Amygdala (tissue), 56 donors: ENCODE results near the gene BPIFB2.
A peak's percentile ranks its signal among the peaks of the same experiment; 100 is the strongest.
"Not testable (repeated sequence)": the region's sequence is repeated elsewhere in the genome, so short reads cannot be mapped to it uniquely, and the experiment has no call there.

ENCODE experiments used
- DNase-seq, 56 donors: peaks; one replicate each; lab custom pipeline; 2025; lab: John Stamatoyannopoulos, UW

Gene BPIFB2

DNA sequence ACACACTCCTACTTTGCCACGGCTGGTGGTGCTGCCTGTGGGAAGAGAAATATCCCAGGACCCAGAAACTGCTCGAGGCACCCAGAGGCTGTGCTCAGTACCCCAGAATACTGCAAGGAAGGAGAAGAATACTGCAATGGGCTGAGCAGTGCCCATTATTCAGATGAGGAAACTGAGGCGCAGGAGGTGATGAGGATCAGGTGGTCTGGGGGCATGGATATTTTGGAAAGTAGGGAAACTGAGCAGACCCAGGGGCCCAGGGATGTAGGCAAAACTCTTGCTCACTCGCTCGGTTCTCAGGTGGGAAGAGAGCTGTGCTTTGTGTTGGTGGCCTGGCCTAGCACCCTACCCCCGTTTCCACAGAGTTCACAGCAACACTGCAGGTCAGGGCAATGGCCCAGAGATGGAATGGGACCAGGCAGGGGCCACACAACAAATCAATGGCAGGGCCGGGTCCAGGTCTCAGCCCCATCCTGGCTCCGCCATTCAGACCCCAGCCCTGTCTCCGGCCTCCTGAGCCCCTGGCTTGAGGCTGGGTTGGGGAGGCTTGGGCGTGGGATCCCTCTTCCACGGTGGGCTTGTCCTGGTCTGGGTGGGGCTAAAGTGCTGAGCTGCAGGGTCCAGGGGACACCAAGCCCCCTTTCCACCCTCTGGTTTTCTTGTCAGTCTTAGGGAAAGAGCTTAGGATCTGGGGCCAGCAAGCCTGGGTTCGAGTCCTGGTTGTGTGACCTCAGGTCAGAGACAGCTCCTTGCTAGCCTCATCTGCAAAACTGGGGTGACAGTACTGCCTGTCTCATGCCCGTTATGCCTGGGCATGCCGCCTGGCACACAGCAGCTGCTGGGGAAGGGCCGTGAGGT, 37.2 kb upstream of the BPIFB2 start:
- no peak for DNase-seq

DNA sequence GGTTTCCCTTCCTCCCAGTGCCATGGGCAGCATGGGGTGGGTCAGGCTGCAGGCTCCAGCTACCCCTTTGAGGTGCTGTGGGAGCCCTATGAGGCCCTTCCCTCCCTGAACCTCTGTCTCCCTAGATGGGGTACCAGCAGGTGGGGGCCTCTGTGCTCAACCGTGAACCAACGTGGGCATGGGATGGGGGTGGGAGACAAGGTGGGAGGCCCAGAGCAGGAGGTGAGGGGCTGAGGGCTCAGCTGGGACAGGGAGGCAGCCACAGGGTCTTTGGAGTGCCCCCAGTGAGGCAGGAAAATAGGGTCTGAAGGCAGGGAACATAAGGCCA, 36.6 kb upstream of the BPIFB2 start:
- DNase-seq, result no peak

DNA sequence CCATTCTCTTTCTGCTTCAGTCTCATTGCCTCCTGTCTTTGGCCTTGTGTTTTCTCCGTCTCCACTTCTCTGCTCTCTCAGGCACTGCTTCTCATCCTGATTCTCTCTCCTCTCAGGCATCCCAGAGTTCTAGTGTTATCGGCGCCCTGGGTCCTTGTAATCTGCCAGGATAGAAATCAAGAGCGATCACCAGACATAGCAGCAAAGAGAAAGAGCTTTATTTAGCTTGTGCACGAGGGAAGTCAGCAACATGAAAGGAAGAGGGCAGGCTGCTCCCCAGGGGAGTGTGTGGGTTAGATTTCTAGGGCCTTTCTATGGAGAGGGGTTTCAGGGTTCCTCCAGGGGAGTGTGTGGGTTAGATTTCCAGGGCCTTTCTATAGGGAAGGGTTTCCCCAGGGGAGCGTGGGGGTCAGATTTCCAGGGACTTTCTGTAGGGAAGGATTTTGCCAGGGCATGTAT, 35.8 kb upstream of the BPIFB2 start:
- DNase-seq, result no peak

DNA sequence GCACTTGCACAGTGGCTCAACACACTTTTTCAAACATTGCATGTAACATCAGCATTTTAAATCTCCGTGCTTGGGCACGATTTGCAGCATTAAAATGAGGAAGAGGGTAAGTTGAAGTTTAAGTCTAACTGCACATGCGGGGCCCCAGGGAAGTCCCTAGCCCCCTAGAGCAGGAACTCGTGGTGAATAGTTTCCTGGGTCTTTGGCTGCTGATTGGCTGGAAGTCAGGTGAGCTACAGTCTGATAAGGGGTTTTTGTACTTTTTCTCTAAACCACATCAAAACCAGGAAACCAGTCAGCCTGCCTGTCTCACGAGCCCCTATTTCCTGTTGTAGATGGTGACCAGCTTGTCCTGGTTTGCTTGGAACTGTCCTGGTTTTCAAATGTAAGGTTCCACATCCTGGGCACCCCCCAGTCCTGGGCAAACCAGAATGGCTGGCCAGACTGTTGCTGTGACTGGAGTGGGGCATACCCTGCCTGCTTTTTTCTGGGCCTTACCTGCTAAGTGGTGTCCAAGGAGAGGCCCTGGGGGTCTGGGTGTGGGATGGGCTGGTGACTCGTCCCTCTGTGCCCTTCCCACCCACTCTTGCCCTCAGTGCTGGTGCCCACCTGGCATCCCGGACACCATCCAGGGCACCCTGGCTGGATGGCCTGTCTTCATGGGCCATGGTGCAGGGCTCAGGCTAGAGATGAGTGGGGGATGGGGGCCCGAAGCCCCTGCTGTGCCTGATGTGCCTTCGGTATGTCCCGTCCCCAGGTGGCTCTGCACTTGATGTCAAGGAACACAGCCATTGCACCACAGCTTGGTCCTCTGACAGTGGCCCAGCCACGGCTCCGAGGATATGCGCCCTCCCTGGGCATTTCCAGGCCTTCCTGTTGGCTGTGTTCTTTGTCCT, 35.1 kb upstream of the BPIFB2 start:
- peak in 1 of 56 donors; percentile 13 for DNase-seq

DNA sequence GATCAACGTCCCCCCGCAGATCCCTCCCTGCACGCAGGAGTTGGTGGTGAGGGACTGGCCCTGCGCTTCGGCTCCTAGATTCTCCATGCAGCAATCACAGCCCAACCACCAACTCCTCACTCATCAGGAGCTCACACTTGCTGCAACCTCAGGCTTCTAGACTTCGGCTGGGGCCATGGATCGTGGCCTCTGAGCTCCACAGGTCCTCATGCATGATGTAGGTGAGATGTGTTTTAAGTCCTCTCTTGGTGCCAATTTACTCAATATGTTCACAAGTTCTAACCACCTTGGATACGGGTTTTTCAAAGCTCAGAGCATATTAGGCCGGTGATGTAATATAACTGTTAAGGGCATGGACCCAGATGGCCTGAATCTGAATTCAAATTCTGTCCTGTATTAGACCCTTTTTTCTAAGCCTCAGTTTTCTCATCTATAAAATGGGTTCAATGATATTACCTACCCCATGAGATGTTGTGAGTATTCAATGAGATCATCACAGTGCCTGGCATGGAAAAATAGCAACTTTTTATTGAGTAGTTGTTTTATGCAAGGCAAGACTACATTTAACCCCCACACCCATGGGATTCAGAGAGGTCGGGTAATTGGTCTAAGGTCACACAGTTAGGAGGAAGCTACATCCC, 34.3 kb upstream of the BPIFB2 start:
- no peak for DNase-seq

DNA sequence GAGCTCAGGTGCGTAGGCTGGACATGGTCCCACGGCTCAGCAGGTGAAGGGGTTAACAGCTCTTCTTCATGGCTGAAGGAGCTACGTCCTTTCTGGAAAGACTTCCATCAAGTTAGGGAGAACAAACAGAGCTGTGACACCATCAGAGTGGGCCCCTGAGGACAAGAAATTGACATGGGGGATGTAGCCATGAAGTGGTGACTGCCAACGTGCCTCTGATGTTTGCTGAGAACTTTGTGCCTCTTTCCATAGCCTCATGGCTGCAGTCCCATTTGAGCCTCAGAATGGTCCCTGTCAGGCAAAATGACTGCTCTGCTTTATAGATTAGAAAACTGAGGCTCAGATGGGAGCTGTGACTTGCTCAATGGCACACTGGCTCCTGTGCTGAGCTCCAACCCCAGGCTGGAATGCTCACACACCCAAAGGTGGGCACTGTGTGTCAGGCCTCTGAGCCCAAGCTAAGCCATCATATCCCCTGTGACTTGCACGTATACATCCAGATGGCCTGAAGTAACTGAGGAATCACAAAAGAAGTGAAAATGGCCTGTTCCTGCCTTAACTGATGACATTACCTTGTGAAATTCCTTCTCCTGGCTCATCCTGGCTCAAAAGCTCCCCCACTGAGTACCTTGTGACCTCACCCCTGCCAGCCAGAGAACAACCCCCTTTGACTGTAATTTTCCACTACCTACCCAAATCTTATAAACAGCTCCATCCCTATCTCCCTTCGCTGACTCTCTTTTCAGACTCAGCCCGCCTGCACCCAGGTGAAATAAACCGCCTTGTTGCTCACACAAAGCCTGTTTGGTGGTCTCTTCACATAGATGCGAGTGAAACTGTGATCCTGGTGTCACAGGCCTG, 33.1 kb upstream of the BPIFB2 start:
- DNase-seq, result not testable (repeated sequence)

DNA sequence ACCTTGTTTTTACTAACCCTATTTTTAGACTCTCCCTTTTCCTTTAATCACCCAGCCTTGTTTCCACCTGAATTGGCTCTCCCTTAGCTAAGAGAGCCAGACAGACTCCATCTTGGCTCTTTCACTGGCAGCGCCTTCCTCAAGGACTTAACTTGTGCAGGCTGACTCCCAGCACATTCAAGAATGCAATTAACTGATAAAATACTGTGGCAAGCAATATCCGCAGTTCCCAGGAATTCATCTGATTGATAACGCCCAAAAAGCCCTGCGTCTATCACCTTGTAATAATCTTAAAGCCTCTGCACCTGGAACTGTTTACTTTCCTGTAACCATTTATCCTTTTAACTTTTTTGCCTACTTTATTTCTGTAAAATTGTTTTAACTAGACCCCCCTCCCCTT, 32.4 kb upstream of the BPIFB2 start:
- DNase-seq, result not testable (repeated sequence)

DNA sequence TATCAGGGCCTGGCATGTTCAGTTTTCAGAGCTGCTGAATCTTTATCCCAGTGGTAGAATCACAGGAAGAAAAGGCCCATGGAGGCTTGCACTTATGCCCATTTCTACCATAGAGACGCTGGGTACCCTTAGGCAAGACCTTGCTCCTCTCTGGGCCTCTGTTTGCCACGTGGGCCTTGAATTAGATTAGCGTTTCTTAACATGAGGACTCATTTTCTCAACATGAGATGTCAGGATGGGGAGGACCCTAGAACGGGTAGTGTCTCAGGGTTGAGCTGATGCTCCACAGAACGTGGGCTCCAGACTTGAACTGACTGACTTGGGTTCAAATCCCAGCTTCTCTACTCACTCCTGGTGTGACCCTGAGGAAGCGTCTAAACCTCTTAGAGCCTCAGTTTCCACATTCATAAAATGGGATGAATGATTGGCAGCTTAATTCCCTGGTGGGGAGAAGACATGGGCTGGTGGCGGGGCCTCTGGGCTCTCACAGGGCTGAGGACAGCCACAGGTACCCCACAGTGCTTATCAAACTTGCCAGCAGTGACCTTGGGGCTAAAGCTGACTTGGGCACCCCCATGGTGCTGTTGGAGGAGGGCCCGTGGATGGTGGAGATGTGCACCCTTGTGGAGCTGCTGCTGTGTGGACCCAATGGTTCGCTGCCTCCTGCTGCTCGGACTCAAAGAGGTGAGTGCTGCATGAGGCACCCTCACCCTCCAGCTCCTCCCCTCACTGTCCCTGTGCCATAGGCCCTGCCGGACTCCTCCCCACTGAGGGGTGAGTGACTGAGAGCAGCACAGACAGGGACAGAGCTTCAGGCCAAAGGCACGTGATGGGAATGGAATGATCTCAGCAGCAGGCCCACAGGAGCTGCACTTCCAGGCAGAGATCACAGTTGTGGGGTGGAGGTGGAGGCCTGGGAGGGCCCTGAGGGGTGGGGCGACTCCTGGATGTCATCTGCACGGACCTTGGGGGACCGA, 31.5 kb upstream of the BPIFB2 start:
- DNase-seq, result peak in 3 of 56 donors; percentile 18 to 42 (median 27)

DNA sequence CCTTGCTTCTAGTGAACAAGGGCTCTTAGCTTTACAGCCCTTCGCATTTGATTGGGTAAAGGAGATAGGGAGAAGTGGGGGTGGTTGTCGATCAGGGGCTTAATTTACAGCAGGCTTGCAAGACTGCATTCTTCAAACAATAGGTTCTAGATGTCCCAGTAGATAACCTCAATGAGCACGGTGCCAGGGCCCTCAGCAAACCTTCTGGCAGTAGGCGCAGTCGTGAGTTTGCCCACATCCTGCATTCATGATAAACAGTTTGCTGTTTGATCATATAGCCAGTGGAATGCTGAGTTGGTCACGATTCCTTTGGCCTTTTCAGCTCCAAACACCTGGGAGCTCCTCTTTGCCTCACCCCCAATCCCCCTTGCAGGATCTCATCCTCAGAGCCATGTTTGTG, 30.8 kb upstream of the BPIFB2 start:
- no peak for DNase-seq

DNA sequence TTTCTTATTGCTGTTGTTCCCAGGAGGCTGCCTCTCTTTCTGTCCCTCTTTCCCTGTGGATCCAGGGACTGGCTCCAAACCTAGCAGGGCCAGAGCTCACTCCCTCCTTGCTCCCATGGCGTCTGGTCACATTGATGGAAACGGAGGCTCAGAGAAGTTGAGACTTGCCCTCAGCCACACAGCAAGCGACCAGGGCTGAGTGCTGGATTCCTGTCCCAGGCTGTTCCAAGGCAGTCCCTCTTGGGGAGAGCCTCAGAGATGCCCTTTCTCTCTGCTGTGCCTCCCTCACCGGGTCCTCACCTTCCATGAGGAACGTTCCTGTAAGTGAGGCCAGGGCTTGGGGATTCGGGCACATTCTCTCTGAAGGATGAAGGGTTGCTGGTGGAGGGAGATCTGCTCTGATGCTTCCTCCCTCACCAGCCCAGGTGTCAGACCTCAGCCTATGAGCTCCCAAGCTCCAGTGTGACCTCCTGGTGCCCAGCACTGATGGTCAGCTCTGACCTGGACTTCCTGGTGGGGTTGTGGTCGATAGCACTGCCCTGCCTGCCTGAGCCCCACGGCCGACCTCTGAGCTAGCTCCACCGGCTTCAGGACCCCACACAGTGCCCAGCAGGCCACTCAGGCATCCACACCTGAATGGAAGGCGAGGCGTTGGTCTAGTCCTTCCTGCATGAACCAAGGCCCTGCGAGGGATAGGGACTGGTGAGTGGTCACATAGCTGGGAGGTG, 30.1 kb upstream of the BPIFB2 start:
- DNase-seq, result no peak

DNA sequence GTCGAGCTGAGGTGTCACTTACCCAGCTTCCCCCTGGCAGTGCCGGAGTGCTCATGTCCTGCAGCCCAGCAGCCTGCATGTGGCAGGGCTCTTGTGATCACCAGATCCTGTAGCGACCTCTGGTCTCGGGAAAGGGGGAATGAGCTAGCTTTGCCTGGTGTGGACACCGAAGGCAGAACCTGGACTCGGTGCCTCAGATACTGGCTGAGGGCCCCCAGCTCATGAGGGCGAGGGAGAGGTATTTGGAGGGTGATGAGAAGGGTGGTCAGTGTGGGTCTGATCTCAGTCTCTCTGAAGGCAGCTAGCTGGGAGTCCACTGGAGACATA, 29.5 kb upstream of the BPIFB2 start:
- DNase-seq, result no peak

DNA sequence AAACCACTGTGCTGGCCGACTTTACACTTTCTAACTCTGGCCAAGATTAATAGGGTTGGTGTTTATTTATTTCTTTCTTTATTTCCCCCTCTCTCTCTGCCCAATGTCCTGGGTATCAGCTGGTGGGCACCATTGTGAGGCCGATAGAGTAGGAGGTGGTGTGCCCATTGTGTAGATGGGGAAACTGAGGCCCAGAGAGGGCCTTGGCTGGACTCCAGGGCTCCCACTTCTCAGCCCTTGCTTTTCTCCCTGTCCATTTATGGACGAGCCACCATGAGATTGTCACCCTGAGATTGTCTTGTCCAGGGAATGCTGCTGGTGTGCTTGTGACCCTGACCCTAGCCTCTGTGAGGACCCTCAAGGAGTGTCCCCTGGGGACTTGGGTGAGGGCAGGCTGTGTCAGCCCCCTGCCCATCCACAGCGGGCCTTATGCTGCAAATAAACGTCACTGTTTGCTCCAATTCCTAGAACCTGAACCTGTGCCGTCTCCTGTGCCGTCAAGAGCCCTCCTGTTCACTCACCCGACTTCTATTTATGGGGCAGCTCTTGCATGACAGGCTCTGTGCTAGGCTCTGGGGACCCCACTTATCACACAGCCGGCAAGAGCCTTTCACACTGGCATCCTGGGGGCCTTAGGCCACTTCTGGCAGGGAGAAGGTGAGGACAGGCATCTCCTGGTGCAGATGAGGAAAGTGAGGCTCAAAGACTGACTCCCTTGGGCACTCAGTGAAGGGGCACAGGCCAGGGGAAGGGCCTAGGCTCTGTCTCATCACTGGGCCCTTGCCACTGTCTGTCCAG, 28.1 kb upstream of the BPIFB2 start:
- DNase-seq, result peak in 6 of 56 donors; percentile 17 to 50 (median 25)

DNA sequence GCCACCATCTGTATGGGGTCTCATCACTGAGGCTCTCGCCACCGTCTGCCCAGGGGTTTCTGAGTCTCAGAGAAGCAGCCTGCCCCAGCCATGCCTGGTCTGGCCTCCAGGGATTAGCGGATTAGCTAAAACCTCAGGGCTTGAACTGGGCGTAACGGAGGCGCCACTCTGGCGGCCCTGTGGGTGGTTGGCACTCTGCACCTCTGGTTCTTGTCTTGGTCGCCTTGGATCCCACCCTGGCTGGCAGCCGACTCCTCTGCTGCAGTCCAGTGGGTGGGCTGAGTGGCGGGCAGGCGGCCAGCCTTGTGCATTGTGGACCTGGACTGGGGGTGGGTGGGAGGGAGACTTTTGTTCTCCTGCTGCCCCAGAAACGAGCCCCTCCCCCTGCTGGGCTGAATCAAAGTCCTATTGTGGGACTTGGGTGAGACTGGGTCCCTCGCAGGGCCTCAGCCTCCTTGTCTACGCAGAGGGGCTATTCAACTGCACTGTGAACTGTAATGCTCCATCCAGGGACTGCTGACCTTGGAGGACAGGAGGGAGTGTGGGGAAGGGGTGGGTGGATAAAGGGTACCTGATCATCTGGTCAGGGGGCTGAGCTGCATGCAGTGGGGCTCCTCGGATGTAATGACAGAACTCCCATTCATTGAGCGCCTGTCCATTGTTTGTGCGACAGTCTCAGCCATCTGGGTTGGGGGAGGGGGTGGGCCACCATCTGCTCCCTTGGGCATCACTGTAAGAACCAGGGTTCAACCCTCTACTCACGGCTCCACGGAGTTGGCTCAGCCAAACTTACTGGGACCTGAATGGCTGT, 27.2 kb upstream of the BPIFB2 start:
- DNase-seq, result peak in 55 of 56 donors; percentile 39 to 96 (median 82)

DNA sequence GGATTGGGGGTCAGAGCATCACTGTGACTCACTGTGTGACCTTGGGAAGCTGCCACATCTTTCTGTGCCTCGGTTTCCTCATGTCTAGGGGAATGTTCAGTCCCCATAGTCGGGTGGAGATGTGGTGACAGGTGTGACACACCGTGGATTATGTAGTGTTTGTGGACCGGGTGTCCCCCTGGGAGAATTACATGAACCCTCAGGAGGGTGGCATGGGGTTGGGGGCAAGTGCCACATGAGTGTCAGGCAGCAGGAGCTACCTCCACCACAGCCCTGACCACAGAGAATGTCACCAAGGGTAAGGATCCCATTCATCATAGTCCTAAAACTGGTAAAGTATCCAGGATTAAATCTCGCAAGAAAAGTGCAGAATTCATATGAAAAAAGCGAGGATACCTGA, 26.5 kb upstream of the BPIFB2 start:
- peak in 1 of 56 donors; percentile 52 for DNase-seq

DNA sequence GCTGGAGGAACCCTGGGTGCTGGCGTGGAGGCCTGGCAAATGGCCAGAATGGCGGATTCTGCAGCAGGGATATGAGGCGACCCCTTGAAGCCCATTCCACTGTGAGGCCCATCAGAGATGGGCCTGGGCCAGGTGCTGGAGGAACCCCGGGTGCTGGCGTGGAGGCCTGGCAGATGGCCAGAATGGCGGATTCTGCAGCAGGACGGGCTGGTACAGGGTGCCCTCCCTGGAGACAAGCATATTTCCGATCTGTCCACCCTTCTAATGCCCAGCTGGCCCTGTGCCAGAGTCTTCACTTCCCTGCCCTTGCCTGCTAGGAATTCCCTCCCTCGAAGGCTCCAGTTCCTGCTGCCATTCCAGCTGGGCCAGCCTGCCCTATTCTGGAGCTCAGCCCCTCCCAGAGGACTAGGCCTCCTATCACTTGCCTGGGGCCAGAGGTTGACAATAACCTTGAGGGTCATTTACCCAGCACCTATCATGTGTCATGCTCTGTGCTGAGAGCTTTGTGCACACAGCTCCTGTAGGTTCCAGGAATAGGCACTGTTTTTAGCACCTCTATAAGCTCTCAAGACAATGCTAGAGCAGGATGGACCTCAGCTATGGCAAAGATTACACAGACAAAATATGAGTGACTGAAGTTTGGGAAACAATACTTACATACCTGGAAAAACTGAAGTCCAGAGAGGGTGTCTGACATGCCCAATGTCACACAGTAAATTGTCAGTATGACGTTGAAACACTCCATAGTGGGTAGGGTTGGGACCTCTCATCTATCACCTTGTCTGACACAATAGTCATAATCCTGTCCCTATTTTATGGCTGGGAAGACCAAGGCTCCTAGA, 24.7 kb upstream of the BPIFB2 start:
- peak in 29 of 56 donors; percentile 6 to 92 (median 23) for DNase-seq
